Ishikawa (cell line): ENCODE data around the gene PTPRD.

Source experiments
- CEBPB ChIP-seq: IDR thresholded peaks from 2 replicates; pipeline ENCODE4 v1.6.1; 2012
- CREB1 ChIP-seq: IDR thresholded peaks from 2 replicates; pipeline ENCODE4 v1.6.1; 2012; ENCODE audit warnings: low read depth
- EGR1 ChIP-seq: IDR thresholded peaks from 2 replicates; pipeline ENCODE4 v1.6.1; 2012
- EP300 ChIP-seq: IDR thresholded peaks from 2 replicates; pipeline ENCODE4 v1.6.1; 2012; ENCODE audit warnings: borderline replicate concordance
- FOXM1 ChIP-seq: IDR thresholded peaks from 2 replicates; pipeline ENCODE4 v1.6.1; 2012; ENCODE audit warnings: low read depth, borderline replicate concordance
- MAX ChIP-seq: IDR thresholded peaks from 2 replicates; pipeline ENCODE4 v1.6.1; 2012
- NFIC ChIP-seq: IDR thresholded peaks from 2 replicates; pipeline ENCODE4 v1.6.1; 2012
- RAD21 ChIP-seq: IDR thresholded peaks from 2 replicates; pipeline ENCODE4 v1.6.1; 2012; ENCODE audit warnings: low read depth
- REST ChIP-seq: IDR thresholded peaks from 2 replicates; pipeline ENCODE4 v1.6.1; 2012; ENCODE audit warnings: low read depth, mild to moderate bottlenecking
- TAF1 ChIP-seq: IDR thresholded peaks from 2 replicates; pipeline ENCODE4 v1.6.1; 2012; ENCODE audit warnings: low read depth, mild to moderate bottlenecking
- TCF12 ChIP-seq: IDR thresholded peaks from 2 replicates; pipeline ENCODE4 v1.6.1; 2012; ENCODE audit warnings: low read depth
- TEAD4 ChIP-seq: IDR thresholded peaks from 2 replicates; pipeline ENCODE4 v1.6.1; 2012
- USF1 ChIP-seq: IDR thresholded peaks from 2 replicates; pipeline ENCODE4 v1.6.1; 2012
- YY1 ChIP-seq: IDR thresholded peaks from 2 replicates; pipeline ENCODE4 v1.6.1; 2012; ENCODE audit warnings: low read depth
- ZBTB7A ChIP-seq: IDR thresholded peaks from 2 replicates; pipeline ENCODE4 v1.6.1; 2012; ENCODE audit warnings: low read depth

PTPRD gene

GRCh38 chr9:9326749-9327148 lies 1286.1 kb downstream of the PTPRD start:
- TF ChIP-seq TEAD4, result no peak

- TF ChIP-seq TAF1, result no peak
These were observed 1293.8 kb downstream of the PTPRD start for GRCh38 chr9:9319007-9319406.

- TF ChIP-seq MAX, result no peak
- TF ChIP-seq CREB1, result no peak
- TF ChIP-seq CEBPB, result no peak
- no peak for TF ChIP-seq TCF12
- TF ChIP-seq ZBTB7A, result no peak
- TF ChIP-seq TEAD4, result no peak
These were observed 1307.2 kb downstream of the PTPRD start for GRCh38 chr9:9305600-9305999.

GRCh38 chr9:9299134-9299533 lies 1313.7 kb downstream of the PTPRD start:
- TF ChIP-seq MAX (no peak), TEAD4 (no peak), USF1 (no peak), NFIC (no peak), TAF1 (no peak), ZBTB7A (no peak), EP300 (no peak), TCF12 (no peak)

- TF ChIP-seq TEAD4 (no peak), FOXM1 (no peak), TCF12 (no peak), TAF1 (no peak), MAX (no peak), USF1 (no peak), REST (no peak)
These were observed 1326.8 kb downstream of the PTPRD start for GRCh38 chr9:9286001-9286400.

GRCh38 chr9:9284201-9284600 lies 1328.6 kb downstream of the PTPRD start:
- TF ChIP-seq EP300 (no peak), FOXM1 (no peak), EGR1 (no peak), ZBTB7A (no peak), NFIC (no peak), TAF1 (no peak), TEAD4 (no peak), MAX (no peak), RAD21 (no peak)

GRCh38 chr9:9283159-9283986 lies 1329.4 kb downstream of the PTPRD start:
- TF ChIP-seq TEAD4, result no peak
- TF ChIP-seq MAX, result no peak
- no peak for TF ChIP-seq CREB1
- no peak for TF ChIP-seq EP300
- no peak for TF ChIP-seq NFIC
- no peak for TF ChIP-seq USF1
- TF ChIP-seq RAD21, result no peak
- TF ChIP-seq CEBPB, result no peak
- no peak for TF ChIP-seq ZBTB7A
- no peak for TF ChIP-seq TCF12
- TF ChIP-seq REST, result no peak
- no peak for TF ChIP-seq EGR1
- TF ChIP-seq TAF1, result no peak
- TF ChIP-seq FOXM1, result no peak
- no peak for TF ChIP-seq YY1
